Measurements from ENCODE around the gene CLEC7A. TPM values are rescaled to one million over a fixed set of nuclear protein-coding genes. Genes with fewer than 3 reads are reported as not detected.

CLEC7A gene
- total and polyA plus RNA-seq, 9 donors = 1.9 to 12.7 (median 3.6) TPM

- Histone ChIP-seq H3K27ac (no peak overlapping the region), H3K27me3 (no peaks in the 10 kb centered on the region), H3K4me1 (ENCODE audit: insufficient read depth) (no peaks in the 10 kb centered on the region), H3K9me3 (no peaks in the 10 kb centered on the region), H3K4me3 (no peak overlapping the region), H3K36me3 (no peaks in the 10 kb centered on the region)
- 76 to 80% (median 79%) methylated on average over 5 of the region's 5 CpGs for WGBS, 3 donors
- TF ChIP-seq, protein P1, sequence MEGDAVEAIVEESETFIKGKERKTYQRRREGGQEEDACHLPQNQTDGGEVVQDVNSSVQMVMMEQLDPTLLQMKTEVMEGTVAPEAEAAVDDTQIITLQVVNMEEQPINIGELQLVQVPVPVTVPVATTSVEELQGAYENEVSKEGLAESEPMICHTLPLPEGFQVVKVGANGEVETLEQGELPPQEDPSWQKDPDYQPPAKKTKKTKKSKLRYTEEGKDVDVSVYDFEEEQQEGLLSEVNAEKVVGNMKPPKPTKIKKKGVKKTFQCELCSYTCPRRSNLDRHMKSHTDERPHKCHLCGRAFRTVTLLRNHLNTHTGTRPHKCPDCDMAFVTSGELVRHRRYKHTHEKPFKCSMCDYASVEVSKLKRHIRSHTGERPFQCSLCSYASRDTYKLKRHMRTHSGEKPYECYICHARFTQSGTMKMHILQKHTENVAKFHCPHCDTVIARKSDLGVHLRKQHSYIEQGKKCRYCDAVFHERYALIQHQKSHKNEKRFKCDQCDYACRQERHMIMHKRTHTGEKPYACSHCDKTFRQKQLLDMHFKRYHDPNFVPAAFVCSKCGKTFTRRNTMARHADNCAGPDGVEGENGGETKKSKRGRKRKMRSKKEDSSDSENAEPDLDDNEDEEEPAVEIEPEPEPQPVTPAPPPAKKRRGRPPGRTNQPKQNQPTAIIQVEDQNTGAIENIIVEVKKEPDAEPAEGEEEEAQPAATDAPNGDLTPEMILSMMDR (IDR thresholded peaks at IDR 0.05) = no peak
- TF ChIP-seq POLR2A (IDR thresholded peaks at IDR 0.05) (no peak), EP300 (IDR thresholded peaks at IDR 0.05) (no peak)
- no peak for DNase-seq
- intact Hi-C loops (cut with DNase I) = loop anchor here in 1 of 4 donors (10.0 kb wide), 1 partner anchor 54 kb away; no protein-coding TSS in a partner anchor
Observed at GRCh38 chr12:10128687-10129086, 1.3 kb downstream of the CLEC7A start.

- intact Hi-C loops (cut with DNase I) = loop anchor here in 1 of 4 donors (10.0 kb wide), 1 partner anchor 52 kb away; no protein-coding TSS in a partner anchor
Observed at GRCh38 chr12:10126413-10126812, 3.6 kb downstream of the CLEC7A start.

DNA sequence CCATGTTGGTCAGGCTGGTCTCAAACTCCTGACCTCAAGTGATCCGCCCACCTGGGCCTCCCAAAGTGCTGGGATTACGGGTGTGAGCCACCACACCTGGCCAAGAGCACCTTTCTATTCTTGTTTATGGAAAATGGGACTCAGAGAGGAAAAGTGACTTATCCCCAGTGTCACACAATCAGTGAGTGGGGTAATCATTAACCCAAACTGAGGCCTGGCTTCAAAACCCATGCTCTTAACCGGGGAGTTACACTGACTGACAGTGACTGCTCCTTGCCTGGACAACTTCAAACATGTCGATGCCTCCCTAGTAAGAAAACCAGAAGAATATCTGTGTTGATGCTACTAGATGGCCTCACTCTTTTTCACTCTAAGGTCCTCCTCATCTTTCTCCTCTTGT, 7.3 kb downstream of the CLEC7A start:
- Histone ChIP-seq H3K4me3 (no peak overlapping the region), H3K4me1 (ENCODE audit: insufficient read depth) (no peaks in the 10 kb centered on the region), H3K9me3 (no peaks in the 10 kb centered on the region), H3K27me3 (no peaks in the 10 kb centered on the region), H3K36me3 (no peaks in the 10 kb centered on the region), H3K27ac (no peak overlapping the region)
- TF ChIP-seq, protein P1 (IDR thresholded peaks at IDR 0.05) = no peak
- no peak for TF ChIP-seq EP300 (IDR thresholded peaks at IDR 0.05)
- no peak for TF ChIP-seq POLR2A (IDR thresholded peaks at IDR 0.05)
- DNase-seq = no peak
- intact Hi-C loops (cut with DNase I) = loop anchor here in 1 of 4 donors (10.0 kb wide), 1 partner anchor 48 kb away; no protein-coding TSS in a partner anchor
- 69 to 90% (median 83%) methylated on average over 4 of the region's 4 CpGs for WGBS, 3 donors

More at GRCh38 chr12:10126413-10126812, 3.6 kb downstream of the CLEC7A start:
- no peaks in the 10 kb centered on the region for H3K36me3 ChIP-seq
- H3K27me3 ChIP-seq = no peaks in the 10 kb centered on the region
- no peaks in the 10 kb centered on the region for H3K9me3 ChIP-seq
- no peak overlapping the region for H3K27ac ChIP-seq
- no peak overlapping the region for H3K4me3 ChIP-seq
- TF ChIP-seq EP300 (IDR thresholded peaks at IDR 0.05) = no peak
- TF ChIP-seq, protein P1 (IDR thresholded peaks at IDR 0.05) = no peak
- no peak for TF ChIP-seq POLR2A (IDR thresholded peaks at IDR 0.05)
- H3K4me1 ChIP-seq (ENCODE audit: insufficient read depth) = no peaks in the 10 kb centered on the region
- 81 to 88% (median 83%) methylated on average over 1 of the region's 1 CpG for WGBS, 3 donors
- no peak for DNase-seq

- no peak overlapping the region for H3K27ac ChIP-seq
- no peaks in the 10 kb centered on the region for H3K36me3 ChIP-seq
- intact Hi-C loops (cut with DNase I) = loop anchor here in 1 of 4 donors (10.0 kb wide), 1 partner anchor 46 kb away; no protein-coding TSS in a partner anchor
- H3K4me1 ChIP-seq (ENCODE audit: insufficient read depth) = no peaks in the 10 kb centered on the region
- H3K9me3 ChIP-seq = no peaks in the 10 kb centered on the region
- 60 to 73% (median 69%) methylated on average over 7 of the region's 7 CpGs for WGBS, 3 donors
- no peak overlapping the region for H3K4me3 ChIP-seq
- no peaks in the 10 kb centered on the region for H3K27me3 ChIP-seq
- DNase-seq = no peak
- TF ChIP-seq EP300 (IDR thresholded peaks at IDR 0.05) (no peak), POLR2A (IDR thresholded peaks at IDR 0.05) (no peak)
- TF ChIP-seq, protein P1 (IDR thresholded peaks at IDR 0.05) = no peak
Observed at GRCh38 chr12:10121278-10121677, 8.7 kb downstream of the CLEC7A start.

Data from ovary (tissue), 9 donors.